Panc1 (cell line): ENCODE results near the gene ACER3.
"Not testable (repeated sequence)": the region's sequence is repeated elsewhere in the genome, so short reads cannot be mapped to it uniquely, and the experiment has no call there.

ENCODE experiments used
- POLR2AphosphoS5 ChIP-seq: IDR thresholded peaks from 2 replicates; pipeline ENCODE4 v1.6.1; 2012; ENCODE audit warnings: mild to moderate bottlenecking, low read depth, low read length, moderate library complexity
- SIN3A ChIP-seq: IDR thresholded peaks from 2 replicates; pipeline ENCODE4 v1.6.1; 2012; ENCODE audit warnings: low read depth, mild to moderate bottlenecking, low read length, moderate library complexity, borderline replicate concordance; ENCODE audit not compliant: insufficient read depth

DNA sequence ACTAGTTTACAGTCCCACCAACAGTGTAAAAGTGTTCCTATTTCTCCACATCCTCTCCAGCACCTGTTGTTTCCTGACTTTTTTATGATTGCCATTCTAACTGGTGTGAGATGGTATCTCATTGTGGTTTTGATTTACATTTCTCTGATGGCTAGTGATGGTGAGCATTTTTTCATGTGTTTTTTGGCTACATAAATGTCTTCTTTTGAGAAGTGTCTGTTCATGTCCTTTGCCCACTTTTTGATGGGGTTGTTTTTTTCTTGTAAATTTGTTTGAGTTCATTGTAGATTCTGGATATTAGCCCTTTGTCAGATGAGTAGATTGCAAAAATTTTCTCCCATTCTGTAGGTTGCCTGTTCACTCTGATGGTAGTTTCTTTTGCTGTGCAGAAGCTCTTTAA lies 33.7 kb upstream of the ACER3 start:
- TF ChIP-seq POLR2AphosphoS5, SIN3A: not testable (repeated sequence)
